GM19043 (cell line): ENCODE results near the gene KAZN.

Experiments used
- ATAC-seq: cut with Tn5 transposase; IDR thresholded peaks from one replicate; pipeline ENCODE4 v1.9.1; 2021; ENCODE audit warnings: low read depth; ENCODE audit not compliant: unreplicated experiment

Gene KAZN

DNA sequence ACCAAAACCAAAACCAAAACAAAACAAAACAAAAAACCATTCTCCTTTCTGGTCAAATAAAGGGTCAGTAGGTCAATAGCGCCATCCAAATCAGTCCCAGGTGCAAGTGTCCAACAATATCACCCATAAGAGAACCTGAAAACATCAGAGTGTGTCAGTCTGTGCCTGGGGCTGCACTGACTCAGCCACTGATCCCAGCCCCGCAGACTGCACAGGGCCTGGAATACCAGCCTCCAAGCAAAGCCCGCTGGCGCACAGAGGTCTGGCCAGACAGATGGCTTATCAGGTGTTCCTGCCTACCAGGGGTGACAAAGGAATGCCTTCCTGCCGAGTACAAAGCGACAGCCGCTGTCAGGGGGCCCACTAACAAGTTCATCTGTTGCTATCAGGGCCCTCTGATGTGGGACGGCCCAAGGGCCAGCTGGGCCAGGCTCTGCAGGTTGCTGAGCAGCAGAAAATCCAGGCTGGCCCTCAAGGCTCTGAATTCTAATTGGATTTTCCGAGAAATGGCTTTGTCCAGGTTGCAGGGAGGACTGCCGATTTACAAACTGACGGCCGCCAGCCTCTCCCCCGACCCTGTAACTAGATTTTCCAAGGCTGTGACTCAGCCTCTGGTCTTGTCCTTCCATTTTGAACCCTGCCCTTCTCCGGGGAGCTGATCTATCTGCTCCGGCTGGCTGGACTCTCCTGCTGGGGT, 541.3 kb downstream of the KAZN start:
- ATAC-seq: no peak

DNA sequence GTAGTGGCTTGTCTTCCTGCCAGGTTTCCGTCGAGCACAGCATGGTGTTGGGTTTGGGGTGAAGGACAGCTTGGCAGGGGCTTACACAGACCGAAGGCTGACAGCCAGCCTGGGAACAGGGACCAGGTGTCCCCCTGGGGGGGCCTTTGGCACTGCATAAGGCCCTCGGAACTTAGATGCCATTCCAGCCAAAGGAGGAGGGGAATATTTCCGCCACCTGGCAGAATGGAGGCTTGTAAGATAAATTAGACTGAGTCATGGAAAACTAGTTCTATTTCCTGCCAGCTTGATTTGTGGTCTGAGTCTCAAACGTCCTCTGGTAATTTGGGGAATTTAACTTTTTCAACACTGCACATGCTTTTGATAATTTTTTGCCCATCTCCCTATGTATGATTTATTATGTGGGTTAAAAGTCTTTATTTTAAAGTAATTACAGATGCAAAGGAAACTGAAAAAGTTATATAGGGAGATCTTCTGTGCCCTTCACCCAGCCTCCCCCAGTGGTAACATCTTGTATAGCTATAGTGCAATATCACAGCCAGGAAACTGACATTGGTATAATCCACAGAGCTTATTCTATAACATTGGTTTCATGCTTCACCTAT, 543.6 kb downstream of the KAZN start:
- ATAC-seq: no peak

DNA sequence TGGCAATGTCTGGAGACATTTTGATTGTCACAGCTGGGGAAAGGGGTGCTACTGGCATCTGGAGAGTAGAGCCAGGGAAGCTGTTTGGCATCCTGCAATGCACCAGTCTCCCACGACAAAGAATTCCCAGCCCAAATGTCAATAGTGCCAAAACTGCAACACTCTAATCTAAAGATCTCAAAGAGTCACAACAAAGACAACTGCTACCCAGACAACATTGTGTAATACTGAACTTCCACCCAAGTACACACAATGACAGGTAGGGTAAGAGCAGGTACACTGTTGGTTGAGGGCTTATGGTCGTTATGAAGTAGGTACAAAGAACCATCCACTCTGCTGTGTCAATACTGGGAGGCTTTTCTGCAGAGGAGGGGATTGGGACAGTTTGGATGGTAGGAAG, 546.8 kb downstream of the KAZN start:
- ATAC-seq: no peak

DNA sequence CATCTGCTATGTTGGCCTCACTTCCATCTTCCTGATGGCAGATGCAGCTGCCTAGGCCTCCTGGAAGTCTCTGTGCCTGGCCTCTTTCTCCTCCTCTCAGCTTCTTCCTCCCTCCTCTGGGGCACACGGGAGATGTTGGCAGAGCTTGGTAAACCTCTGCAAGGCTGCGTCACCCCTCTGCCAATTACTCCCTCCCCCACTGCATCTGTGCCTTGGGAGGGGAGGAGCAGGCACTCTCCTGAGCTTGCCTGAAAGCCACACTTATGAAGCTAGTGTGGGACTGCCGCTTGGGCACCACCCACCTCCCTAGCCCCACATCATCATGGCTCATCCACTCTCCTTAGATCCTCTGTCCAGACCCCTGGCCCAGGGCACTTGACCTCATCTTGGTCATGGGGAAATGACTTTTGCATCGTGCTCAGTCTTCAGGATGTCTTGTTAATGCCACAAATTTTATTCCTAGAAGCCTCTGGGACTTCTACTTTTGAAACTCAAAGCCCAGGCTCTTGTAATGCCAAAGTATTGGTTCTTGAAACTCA, 547.7 kb downstream of the KAZN start:
- no peak for ATAC-seq

DNA sequence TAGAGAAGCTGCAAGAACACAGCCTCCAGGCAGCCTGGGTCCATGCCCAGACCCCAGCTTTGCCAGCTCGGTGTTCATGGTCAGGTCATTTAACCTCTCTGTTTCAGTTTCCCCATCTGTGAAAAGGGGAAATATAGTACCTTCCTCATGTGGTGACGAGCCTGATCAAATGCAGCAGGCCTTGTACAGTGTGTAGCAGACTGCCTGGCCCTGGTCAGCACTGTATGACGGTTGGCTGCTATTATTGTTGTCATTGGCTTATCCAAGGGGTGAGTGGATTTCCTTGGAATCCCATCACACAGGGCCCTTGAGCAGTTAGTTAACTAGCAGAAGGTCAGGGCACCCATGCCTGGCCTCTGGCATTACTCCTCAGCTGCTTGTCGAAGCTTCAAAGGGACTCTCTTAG, 548.5 kb downstream of the KAZN start:
- ATAC-seq: no peak

DNA sequence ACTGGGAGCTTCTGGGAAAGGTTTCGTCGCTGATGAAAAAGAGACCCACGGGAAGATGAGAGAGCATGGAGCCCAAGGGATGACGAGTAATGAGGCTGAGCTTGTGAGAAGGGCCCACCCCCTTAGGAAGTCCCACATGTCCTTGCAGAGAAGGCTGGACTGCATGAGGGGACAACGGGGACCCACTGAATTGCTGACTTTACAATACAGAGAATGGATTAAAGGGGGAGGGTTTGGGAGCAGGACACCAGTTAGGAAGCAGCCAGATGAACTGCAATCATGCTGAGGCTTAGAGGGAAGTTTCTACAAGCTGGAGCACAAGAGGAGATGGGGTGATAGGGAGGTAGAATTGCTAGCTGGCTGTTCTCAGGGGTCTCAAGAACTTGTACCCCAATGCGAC, 549.5 kb downstream of the KAZN start:
- ATAC-seq: no peak

DNA sequence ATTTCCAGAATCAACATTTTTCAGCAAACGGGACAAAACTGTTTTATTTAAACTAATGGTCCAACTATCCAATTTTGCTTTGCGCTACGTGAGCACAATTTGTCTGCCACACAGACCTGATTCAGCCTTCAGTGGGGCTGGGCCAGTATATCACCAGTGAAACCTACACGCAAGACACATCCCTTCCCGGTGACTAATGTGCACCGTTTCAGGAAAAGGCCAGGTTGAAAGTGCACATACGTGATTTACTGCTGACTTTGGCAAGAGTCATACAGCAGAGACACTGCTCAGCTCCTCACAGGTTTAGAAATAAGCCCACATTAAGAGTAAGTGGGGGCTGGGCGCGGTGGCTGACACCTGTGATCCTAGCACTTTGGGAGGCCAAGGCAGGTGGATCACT, 550.0 kb downstream of the KAZN start:
- no peak for ATAC-seq

DNA sequence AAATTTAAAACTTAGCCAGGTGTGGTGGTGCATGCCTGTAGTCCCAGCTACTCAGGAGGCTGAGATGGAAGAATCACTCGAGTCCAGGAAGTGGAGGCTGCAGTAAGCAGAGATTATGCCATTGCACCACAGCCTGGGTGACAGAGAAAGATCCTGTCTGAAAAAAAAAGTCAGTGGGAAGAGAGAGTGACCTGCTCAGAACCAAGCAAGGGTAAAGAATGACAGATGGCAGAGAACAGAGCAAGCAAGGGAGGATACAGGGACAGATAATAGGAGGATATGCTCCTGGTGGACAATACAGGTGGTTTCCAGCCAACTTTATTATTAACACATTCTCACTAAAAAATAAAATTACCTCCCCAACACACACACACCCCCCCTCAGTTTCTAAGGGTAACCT, 550.5 kb downstream of the KAZN start:
- ATAC-seq: no peak

DNA sequence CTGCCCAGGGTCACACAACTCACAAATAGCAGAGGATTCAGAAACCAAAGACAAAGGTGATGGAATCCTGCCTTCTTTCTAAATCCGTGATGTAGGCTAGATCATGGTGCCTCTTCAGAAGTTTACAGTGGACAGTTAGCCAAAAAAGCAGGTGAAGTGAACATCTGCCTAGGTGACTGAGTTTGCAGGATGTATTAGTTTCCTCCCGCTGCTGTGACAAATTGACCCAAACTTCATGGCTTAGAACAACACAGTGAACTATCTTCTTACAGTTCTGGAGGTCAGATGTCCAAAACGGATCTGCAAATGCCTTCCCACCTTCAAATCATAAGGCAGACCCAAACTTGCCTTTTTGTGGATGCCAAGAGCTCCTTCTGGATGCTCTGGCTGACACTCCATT, 551.9 kb downstream of the KAZN start:
- ATAC-seq: no peak

DNA sequence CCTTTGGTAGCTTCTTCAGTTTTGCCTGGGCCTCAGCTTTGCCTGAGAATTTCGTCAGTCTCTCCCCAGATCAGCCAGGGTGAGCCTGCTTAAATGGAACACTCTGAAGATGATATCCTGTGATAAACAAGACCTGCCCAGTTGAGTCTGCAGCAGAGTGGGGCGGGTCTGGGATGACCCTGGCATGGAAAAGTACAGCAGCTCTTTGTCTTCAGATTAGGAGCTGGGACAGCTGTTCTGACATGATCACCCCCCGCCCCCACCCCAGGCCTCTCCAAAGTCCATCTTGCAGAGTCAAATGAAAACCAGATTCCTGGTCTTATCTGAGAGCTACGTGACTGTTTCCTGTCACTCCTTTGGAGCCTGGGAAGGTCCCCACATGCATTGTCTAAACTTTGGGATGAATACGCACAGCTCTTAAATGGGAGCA, 552.9 kb downstream of the KAZN start:
- ATAC-seq: no peak

DNA sequence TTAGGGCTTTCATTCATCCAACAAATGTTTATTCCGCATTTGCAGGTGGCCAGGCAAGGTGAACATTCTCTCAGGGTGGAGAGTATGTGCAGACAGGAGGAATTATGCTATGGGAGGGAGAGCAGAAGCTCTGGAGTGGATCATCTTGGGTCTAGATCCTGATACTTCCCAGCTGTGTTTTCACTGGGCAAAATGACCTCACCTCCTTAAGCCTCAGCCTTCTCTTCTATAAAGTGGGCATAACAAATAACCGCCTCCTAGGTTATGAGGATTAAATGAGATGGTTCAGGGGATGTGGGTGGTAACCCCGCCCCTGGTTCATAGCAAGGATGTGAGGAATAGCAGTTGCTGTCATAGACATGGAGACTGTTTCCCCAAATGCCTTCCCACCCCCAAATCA, 553.4 kb downstream of the KAZN start:
- ATAC-seq: no peak

DNA sequence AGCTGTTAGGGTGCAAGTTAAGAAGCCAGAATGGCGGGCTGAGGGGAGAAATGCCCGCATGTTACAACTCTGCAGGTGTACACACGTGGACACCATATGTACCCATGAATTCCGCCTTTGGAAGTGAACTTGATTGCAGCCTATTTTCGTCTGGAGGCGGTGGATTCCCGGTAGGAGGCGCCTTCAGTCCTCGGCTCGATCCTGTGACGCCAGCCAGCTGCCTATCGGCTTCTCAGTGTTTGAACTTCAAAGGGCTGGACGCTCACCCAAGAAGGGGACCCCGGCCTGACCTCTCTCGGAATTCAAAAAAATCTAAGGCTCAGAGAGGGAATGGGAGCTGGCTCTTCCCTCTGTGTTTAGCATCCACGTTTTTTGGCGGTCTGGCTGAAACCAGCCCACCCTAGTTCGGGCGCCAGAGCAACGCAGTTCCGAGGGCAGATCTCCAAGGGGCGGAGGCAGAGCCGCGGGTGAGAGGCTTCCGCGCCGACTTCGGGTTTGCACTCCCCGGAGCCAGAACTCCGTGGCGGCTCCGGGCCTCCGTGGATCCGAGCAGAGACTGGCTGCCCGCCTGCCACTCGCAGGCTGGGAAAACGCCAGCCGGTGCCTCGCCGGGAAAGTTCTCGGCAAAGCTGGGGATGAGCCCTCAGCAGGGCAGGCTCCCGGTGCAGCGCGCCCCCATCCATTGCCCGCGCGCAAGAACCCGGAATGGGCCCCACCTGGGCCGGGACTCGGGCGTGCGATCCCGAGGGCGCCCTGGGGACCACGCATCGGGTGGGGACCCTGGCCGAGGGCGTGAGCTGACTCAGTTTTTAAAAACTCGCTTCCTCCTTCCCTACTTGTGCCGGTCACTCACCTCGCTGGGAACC, 554.1 kb downstream of the KAZN start:
- ATAC-seq: no peak

DNA sequence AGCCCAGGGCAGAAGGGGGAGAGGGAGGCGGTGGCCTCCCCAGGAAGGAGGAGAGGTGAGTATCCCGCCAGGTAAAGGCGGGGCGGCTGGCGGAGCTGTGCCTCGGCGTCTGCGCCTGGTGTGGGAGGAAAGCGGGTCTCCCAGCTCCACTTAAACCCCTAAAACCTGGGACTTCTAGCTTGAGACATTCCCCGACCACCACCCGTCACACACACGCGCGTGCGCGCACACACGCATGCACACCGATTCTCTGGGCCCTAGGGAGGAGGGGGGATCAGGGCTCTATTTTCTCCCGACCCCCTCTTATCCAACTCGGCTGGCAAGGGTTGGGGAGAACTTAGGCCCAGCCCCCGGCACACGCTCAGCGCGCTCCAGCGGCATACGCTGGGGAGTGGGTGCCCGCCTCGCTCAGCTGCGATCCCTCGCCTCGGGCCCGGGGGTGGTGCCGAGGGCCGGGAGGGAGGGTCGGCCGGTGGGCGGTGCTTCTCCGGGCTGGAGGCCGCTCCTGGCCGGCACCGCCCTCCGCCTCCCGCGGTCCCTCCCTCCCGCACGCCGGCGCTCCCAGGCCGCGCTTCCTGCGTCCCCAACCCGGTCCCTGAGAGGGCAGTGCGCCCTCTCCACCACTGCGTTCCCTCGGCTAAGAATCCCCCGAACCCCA, 554.8 kb downstream of the KAZN start, which contains the start of gene TMEM51:
TMEM51 (plus strand) TSS at position 564 of the 658 bp plus-strand sequence. CDS start 61,341 bp downstream, outside the sequence.
- no peak for ATAC-seq

DNA sequence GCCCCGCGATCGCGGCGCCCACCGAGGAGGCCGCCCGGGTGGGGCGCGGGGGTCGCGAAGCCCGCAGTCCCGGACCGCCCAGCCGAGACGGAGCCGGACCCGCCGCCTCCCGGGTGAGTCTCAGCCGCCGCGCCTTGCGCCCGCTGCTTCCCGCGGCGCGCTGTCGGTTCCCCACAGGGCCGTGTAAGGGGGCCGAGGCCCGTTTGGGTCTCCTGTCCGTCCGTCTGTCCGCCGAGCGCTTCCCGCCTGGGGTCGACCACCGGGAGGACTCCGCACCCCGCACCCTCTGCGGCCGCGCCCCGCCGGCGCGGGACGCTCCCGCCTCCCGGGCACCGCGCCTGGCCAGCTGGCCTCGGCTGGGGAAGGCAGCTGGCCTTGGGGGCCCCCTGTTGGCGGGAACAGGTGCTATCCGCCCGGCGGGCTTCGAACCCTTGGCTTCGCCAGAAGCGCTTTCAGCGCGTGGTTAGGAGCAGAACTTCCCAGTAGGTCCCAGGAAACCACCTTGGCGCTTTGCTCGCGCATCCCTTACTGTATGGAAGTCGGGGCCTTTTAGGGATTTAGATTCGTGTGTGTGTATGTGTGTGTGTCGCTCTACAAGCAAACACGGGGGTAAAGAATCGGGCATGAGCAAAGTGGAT, 555.5 kb downstream of the KAZN start:
- no peak for ATAC-seq

DNA sequence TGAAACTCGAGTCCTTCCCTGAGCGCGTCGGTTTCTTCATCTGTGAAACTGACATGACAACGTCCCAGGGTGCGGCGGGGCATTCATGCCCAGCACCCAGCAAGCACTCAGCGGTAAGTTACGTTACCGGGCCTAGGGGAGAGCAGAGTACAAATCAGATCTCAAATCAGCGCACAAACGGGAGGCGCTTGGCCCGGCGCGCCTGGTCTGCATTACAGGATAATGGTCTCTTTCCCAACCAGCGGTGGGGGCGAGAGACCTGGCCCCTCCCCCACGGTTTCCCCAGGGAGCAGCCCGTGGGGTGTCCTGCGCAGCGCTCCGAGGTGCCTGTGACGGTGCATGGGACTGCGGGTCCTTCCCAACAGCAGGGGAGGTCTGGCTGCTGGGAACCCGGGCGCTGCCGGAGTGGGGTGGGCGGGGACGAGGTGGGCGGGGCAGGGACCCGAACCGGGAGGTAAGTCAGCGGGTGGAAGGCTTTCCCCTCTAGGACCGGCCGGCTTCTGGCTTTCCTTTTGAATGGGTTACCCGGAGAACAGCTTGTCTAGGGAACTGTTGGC, 556.1 kb downstream of the KAZN start:
- no peak for ATAC-seq

DNA sequence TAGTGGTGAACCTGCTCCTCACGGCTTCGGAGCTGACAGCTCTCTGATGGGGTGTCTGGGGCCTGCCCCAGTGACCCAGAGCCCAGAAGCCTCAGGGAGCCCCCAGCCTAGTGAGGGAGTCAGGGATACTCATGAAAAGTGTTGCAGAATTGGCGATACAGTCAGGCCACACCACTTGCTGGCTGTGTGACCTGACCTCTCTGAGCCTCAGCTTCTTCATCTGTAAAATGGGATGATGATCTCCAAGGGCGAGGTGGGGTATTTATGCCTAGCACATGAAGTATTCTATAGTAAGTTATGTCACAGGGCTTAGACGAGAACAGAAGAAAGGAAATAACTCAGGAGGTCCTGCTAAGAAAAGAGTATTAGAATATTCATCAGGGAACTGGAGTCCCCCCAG, 556.7 kb downstream of the KAZN start:
- ATAC-seq: no peak

DNA sequence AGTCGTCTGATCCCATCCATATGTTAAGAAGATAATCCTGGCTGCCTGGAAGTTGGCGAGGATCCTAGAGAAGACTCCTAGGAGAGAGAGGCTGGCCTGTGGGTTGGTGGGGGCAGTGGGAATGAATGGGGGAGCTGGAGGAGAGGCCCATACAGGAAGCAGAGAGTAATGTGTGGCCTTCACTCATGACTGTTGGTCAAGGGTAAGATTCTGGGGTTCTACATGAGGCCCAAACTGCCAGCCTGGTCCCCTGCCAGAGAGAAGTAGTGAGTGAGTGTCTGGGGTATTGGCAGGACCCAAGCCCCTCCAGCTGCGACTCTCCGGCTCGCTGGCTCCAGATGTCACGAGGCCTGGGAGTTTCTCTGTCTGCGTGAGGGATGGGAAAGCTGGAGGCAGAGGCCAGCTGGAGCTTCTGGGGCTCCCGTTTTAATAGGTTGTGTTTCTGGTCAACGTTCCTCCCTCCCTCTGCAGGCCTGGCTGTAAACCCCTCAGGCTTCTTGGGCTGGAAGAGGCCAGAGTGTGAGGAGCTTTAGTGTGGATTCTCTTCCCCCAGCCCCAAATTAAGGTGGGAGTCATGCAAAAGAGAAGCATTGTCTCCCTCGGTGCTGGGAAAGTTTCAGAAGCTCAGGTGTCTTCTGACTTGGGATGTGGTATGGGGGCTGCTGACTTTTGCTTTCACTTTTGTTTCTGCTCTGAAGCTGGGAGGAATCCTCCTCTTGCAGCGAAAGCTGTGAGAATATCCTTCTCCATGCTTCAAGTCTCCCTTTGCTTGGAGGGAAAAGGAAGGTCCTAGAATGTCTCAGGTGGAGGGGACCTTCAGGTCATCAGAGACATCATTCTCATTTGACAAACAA, 557.6 kb downstream of the KAZN start:
- ATAC-seq: no peak

DNA sequence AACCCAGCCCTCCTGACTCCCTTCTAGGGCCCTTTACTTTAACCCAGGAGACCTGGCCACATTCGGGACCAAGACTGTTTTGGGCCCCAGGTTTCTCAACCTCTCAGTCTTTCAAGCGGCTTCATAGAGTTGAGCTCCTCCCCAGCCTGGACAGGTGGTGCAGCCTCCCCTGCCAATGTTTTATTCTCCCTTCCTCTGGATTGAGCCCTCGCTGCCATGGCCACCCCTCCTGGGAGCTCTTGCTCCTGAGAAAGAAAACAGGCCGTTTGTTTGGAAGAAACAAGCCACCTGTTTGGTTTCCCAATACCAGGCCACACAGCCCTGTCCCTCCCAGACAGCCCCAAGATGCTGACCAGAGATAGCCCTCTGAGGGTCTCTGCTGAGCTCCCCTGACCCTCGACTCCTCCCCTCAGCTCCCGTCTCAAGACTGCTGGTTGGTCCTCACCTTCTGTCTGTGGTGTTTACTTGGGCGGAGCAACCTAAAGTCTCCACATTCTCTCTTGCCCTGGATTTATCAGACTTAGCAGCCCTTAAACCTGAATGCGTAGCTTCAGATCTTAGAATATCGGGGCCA, 558.4 kb downstream of the KAZN start:
- ATAC-seq: no peak
